Measurements from ENCODE around the gene CMTR1.

Gene CMTR1

GRCh38 chr6:37502703-37503291, 69.8 kb downstream of the CMTR1 start:
- Histone ChIP-seq H3K9me3 (ENCODE audit: control insufficient read depth, insufficient read depth, low read depth, low read length) (no peaks in the 10 kb centered on the region), H3K27ac (ENCODE audit: extremely low read depth, low read depth, low read length) (no peak overlapping the region), H3K36me3 (ENCODE audit: control insufficient read depth in 2 of 2, insufficient read depth in 1 of 2, low read length in 2 of 2) (no peaks in the 10 kb centered on the region), H3K4me1 (ENCODE audit: control insufficient read depth, insufficient read depth, low read length) (no peaks in the 10 kb centered on the region), H3K4me3 (ENCODE audit: low read depth, low read length) (no peak overlapping the region)
- ChIA-PET POLR2A (interaction anchor here (0.6 kb wide), 1 partner anchor 51 kb away, joined by 4 read pairs; no protein-coding TSS in a partner anchor), CTCF (interaction anchor here (0.7 to 2.3 kb wide), 2 partner anchors 9 to 289 kb away, joined by 3 to 5 read pairs; no protein-coding TSS in a partner anchor)
- no peak for TF ChIP-seq ZNF623 (tag by site-specific recombination; IDR thresholded peaks at IDR 0.05)
- TF ChIP-seq ZNF311 (tag by site-specific recombination; IDR thresholded peaks at IDR 0.05; ENCODE audit: borderline replicate concordance): no peak
- TF ChIP-seq ZIC2 (tag by site-specific recombination; IDR thresholded peaks at IDR 0.05): peak; percentile 50
- TF ChIP-seq ZNF701 (tag by site-specific recombination; IDR thresholded peaks at IDR 0.05): no peak
- no peak for TF ChIP-seq ZNF112 (tag by site-specific recombination; IDR thresholded peaks at IDR 0.05)

GRCh38 chr6:37503309-37503965, 70.4 kb downstream of the CMTR1 start:
- Histone ChIP-seq H3K27ac (ENCODE audit: extremely low read depth, low read depth, low read length) (no peak overlapping the region), H3K36me3 (ENCODE audit: control insufficient read depth in 2 of 2, insufficient read depth in 1 of 2, low read length in 2 of 2) (no peaks in the 10 kb centered on the region), H3K4me1 (ENCODE audit: control insufficient read depth, insufficient read depth, low read length) (no peaks in the 10 kb centered on the region), H3K4me3 (ENCODE audit: low read depth, low read length) (no peak overlapping the region), H3K9me3 (ENCODE audit: control insufficient read depth, insufficient read depth, low read depth, low read length) (no peaks in the 10 kb centered on the region)
- ChIA-PET CTCF (interaction anchor here (0.6 to 2.3 kb wide), 4 partner anchors 9 to 288 kb away, joined by 3 to 5 read pairs (median 4); no protein-coding TSS in a partner anchor), POLR2A (no interaction called here)
- TF ChIP-seq, protein P1, sequence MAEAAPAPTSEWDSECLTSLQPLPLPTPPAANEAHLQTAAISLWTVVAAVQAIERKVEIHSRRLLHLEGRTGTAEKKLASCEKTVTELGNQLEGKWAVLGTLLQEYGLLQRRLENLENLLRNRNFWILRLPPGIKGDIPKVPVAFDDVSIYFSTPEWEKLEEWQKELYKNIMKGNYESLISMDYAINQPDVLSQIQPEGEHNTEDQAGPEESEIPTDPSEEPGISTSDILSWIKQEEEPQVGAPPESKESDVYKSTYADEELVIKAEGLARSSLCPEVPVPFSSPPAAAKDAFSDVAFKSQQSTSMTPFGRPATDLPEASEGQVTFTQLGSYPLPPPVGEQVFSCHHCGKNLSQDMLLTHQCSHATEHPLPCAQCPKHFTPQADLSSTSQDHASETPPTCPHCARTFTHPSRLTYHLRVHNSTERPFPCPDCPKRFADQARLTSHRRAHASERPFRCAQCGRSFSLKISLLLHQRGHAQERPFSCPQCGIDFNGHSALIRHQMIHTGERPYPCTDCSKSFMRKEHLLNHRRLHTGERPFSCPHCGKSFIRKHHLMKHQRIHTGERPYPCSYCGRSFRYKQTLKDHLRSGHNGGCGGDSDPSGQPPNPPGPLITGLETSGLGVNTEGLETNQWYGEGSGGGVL (tag by site-specific recombination; IDR thresholded peaks at IDR 0.05): no peak
- TF ChIP-seq ZNF707 (tag by site-specific recombination; IDR thresholded peaks at IDR 0.05): no peak
- no peak for TF ChIP-seq MYNN (tag by site-specific recombination; IDR thresholded peaks at IDR 0.05; ENCODE audit: borderline replicate concordance)
- TF ChIP-seq, protein P2, sequence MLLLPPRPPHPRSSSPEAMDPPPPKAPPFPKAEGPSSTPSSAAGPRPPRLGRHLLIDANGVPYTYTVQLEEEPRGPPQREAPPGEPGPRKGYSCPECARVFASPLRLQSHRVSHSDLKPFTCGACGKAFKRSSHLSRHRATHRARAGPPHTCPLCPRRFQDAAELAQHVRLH (tag by site-specific recombination; IDR thresholded peaks at IDR 0.05): no peak
- no peak for TF ChIP-seq ZNF214 (tag by site-specific recombination; IDR thresholded peaks at IDR 0.05; ENCODE audit: borderline replicate concordance)
- TF ChIP-seq ZEB2 (tag by site-specific recombination; IDR thresholded peaks at IDR 0.05): no peak
- TF ChIP-seq TRIM28 (IDR thresholded peaks at IDR 0.05; ENCODE audit: borderline replicate concordance, low read length): no peak
- no peak for TF ChIP-seq ZNF571 (tag by site-specific recombination; IDR thresholded peaks at IDR 0.05)
- TF ChIP-seq, protein P3, sequence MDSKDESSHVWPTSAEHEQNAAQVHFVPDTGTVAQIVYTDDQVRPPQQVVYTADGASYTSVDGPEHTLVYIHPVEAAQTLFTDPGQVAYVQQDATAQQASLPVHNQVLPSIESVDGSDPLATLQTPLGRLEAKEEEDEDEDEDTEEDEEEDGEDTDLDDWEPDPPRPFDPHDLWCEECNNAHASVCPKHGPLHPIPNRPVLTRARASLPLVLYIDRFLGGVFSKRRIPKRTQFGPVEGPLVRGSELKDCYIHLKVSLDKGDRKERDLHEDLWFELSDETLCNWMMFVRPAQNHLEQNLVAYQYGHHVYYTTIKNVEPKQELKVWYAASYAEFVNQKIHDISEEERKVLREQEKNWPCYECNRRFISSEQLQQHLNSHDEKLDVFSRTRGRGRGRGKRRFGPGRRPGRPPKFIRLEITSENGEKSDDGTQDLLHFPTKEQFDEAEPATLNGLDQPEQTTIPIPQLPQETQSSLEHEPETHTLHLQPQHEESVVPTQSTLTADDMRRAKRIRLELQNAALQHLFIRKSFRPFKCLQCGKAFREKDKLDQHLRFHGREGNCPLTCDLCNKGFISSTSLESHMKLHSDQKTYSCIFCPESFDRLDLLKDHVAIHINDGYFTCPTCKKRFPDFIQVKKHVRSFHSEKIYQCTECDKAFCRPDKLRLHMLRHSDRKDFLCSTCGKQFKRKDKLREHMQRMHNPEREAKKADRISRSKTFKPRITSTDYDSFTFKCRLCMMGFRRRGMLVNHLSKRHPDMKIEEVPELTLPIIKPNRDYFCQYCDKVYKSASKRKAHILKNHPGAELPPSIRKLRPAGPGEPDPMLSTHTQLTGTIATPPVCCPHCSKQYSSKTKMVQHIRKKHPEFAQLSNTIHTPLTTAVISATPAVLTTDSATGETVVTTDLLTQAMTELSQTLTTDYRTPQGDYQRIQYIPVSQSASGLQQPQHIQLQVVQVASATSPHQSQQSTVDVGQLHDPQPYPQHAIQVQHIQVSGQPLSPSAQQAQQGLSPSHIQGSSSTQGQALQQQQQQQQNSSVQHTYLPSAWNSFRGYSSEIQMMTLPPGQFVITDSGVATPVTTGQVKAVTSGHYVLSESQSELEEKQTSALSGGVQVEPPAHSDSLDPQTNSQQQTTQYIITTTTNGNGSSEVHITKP (tag by site-specific recombination; IDR thresholded peaks at IDR 0.05): no peak
- TF ChIP-seq BCL11B (tag by site-specific recombination; IDR thresholded peaks at IDR 0.05; ENCODE audit: low read depth): no peak
- no peak for TF ChIP-seq ZNF473 (tag by site-specific recombination; IDR thresholded peaks at IDR 0.05)
- no peak for TF ChIP-seq ZBTB26 (tag by site-specific recombination; optimal IDR thresholded peaks at IDR 0.05)
- TF ChIP-seq ZBTB20 (tag by site-specific recombination; IDR thresholded peaks at IDR 0.05): no peak
